SK-N-MC (cell line): ENCODE results near the gene EEFSEC.

Source experiments
- EZH2 ChIP-seq: fragments of 200-600 bp; sonication (generic); IDR thresholded peaks from one replicate; pipeline ENCODE4 v1.6.1; 2017; ENCODE audit warnings: antibody characterized with exemption
- FOXP2 ChIP-seq: optimal IDR thresholded peaks from 2 replicates; pipeline ENCODE3; 2011; ENCODE audit warnings: mild to moderate bottlenecking, moderate library complexity; ENCODE audit not compliant: insufficient read depth; ENCODE audit errors: extremely low read length, control extremely low read depth
- POLR2AphosphoS5 ChIP-seq: IDR thresholded peaks from 2 replicates; pipeline ENCODE4 v1.6.1; 2012; ENCODE audit warnings: mild to moderate bottlenecking, low read depth, low read length, borderline replicate concordance

DNA sequence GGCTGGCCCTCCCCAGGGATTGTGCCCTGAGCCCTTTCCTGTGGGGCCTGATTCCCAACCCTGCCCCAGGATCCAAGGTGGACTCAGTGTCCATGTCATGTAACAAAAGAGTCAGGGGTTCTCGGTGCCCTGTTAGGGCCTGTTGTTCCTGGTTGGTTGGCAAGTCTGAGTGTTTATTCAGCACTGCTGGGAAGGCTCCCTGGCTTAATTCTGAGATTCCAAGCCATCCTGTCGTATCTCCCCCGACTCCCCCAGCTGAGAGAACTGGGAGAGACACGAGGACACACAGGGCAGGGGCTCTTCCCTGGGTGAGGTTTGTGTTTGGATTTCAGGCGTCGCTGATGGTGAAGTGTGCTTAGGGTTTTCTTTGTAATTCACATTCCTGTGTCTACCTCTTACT, 78.3 kb downstream of the EEFSEC start:
- TF ChIP-seq EZH2 (no peak), POLR2AphosphoS5 (no peak), FOXP2 (no peak)
